ENCODE data around the gene IFNAR1.
"Not testable (repeated sequence)": the region's sequence is repeated elsewhere in the genome, so short reads cannot be mapped to it uniquely, and the experiment has no call there.

IFNAR1 gene

DNA sequence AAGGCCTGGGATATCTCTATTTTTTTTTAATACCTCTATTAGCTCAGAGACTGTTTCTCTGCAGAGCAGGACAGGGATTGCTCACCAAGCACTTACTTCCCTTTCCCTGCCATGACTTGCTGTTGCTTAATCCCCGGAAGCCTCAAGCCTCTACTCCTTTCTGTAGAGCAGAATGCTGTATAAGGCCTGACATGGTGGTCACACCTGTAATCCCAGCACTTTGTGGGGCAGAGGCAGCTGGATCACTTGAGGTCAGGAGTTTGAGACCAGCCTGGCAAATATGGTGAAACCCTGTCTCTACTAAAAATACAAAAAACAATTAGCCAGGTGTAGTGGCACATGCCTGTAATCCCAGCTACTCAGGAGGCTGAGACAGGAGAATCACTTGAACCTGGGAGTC lies 55.2 kb downstream of the IFNAR1 start:
- FAIRE-seq = not testable (repeated sequence)

DNA sequence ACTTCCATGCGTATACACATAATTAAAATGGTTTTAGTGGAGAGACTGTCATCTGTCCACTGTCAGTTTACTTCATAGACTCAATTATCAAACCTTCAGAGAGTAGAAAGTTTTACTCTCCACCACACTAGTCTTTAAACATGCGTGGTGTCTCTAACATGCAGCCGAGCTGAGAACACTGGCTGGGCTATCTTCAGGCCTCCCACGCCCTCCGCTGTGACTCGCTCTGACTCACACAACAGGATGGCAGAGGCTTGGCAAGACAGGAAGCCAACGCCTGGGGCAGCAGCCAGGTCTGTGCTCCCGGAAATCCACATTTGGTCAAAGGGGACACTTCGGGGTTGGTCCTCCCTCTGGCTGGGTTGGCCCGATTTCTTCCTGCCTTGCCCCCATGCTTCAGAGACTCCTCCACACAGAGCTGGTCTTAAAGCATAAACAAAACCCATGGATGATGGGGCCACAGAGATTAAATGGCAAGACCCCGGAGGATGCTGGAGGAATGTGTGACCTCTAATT lies 55.8 kb downstream of the IFNAR1 start:
- no peak for FAIRE-seq

DNA sequence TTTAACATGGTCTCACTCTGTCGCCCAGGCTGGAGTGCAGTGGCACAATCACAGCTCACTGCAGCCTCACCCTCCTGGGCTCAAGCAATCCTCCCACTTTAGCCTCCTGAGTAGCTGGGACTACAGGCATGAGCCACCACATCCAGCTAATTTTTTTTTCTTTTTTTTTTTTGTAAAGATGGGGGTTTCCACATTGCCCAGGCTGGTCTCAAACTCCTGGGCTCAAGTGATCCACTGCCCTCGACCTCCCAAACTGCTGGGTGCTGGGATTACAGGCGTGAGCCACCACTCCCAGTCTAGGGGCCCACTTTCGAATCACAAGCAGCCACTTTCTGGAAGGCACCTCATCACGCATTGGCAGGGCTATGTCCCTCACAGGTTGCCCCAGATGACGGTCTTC lies 56.6 kb downstream of the IFNAR1 start:
- not testable (repeated sequence) for FAIRE-seq

DNA sequence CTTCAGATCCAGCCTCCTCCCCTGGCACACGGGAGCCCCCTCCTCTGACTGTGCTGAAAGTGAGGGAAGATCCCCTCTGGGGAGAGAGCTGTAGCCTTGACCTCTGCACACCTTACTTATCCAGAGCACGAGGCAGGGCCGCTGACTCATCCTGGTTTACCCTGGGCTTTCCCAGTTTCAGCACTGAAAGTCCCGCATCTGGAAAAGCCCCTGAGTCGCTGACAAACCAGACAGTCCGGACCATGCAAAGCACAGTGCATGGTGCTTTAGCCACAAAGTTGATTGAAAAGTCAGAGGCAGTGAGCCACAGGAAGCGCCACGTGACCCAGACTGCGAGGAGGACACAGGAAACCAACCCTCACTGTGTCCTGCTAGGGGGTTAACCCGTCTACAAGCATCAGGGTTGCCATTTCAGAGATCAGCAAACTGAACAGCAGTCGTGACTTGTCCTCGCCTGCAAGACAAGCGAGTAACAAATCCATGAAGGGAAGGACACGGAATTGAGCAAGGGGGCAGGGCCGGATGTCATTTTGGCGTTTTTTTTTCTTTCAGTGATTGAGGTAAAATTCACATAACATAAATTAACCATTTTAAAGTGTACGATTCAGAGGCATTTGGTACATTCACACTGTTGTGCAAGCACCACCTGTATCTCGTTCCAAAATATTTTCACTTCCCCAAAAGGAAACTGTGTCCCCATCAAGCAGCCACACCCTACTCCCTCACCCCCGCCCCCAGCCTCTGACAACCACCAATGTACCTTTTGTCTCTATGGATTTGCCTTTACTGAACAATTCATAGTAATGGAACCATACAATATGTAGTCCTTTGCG lies 58.5 kb downstream of the IFNAR1 start:
- FAIRE-seq = no peak

DNA sequence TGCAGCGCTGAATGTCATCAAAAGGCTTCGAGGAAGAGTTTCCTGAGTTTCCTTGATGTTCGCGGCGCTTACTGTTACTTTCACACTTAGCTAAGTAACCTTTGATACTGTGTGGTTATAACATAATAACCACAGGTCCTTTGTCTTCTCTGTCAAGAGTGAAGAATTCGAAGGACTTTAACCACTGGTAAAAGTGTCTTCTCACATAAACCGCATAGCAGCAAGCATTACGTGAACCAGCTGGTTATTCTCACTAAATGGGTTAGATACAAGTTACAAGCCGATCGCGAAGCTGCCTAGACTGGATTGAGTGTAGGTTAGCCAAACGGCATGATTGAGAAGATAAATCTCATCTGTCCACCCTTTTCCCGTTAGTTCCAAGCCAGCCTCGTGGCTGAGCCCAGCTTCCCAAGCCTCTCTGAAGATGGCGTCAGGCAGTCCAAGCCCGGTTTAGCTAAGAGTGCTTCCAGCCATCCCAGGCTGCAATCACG lies 60.1 kb downstream of the IFNAR1 start:
- FAIRE-seq = no peak

DNA sequence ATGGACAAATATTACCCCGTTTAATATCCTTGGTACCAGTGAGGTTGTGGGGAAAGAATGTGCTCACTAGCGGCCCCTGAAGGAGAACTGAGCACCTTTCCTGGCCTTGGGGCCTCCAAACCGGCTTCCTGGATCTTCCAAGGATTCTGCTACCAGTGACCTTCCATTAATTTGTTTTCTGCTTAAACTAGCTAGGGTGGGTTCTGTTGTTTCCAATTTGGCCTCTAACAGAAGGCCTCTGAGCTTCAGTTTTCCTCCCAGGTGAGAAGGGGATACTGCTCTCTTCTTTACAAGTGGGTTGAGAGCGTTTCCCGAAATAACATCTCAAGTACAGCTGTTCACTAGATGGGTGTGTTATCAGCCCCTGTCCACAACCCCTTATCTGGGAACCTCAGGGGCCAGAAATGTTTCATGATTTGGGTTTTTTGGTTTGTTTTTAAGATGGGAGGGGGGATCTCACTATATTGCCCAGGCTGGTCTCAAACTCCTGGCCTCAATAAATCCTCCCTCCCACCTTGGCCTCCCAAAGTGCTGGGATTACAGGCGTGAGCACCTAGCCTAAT lies 61.5 kb downstream of the IFNAR1 start:
- FAIRE-seq = no peak

DNA sequence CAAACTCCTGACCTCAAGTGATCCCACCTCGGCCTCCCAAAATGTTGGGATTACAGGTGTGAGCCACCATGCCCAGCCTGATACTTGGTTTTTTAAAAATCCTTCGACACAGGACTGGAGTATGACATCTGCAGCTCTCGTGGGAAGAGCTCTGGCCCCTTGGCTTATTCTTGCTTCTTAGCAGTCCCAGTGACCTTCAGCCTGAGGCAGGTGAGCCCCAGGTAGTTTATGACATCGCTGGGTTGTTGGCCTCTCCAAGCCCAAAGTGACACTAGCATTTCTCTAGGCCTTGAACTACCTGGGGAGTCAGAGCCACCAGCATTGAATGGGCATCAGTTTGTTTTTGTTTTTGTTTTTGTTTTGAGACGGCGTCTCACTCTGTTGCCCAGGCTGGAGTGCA lies 62.5 kb downstream of the IFNAR1 start:
- FAIRE-seq = no peak

DNA sequence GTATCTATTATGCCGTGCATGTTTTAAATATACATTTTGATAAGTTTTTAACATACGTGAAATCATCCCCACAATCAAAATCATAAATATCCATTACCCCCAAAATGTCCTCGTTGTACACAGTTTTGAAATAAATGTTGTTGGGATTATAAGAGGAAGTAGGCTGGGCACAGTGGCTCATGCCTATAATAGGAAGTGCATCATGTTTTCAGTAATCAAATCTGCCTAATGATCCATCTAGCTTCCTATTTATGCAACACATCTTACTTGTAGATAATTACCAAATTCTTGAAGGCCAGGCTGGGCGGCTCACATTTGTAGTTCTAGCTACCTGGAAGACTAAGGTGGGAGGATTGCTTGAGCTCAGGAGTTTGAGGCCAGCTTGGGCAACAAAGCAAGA lies 63.4 kb downstream of the IFNAR1 start:
- FAIRE-seq = no peak

DNA sequence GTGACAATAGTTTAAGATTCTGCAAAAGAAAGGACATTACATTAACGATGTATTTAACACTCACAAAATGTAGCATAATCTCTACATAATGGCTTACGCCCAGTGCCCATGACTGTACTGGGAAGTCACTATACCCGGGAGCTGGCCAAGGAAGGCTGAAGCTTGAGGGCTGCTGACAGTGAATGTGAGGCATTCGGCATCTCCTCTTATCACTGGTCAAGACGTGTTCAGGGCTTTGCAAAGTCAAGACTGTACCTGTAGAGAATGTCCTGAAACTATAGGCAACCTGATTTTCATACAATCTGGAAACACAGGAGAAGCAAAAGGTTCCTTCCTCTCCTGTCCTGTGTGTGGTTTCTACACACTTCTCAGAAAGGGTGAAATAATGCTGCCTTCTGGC lies 65.7 kb downstream of the IFNAR1 start:
- FAIRE-seq = no peak

DNA sequence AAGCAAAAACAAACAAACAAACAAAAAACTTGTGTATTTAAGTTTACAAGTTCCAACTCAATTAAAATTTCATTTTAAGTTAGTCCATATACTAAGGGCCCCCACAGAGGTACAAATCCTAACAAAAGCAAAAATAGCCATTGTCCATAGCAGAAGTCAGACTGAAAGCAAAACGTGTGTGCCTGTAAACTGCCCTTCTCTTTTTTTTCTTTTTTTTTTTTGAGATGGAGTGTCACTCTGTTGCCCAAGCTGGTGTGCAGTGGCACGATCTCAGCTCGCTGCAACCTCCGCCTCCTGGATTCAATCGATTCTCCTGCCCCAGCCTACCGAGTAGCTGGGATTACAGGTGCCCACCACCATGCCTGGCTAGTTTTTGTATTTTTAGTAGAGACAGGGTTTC lies 66.9 kb downstream of the IFNAR1 start:
- no peak for FAIRE-seq

DNA sequence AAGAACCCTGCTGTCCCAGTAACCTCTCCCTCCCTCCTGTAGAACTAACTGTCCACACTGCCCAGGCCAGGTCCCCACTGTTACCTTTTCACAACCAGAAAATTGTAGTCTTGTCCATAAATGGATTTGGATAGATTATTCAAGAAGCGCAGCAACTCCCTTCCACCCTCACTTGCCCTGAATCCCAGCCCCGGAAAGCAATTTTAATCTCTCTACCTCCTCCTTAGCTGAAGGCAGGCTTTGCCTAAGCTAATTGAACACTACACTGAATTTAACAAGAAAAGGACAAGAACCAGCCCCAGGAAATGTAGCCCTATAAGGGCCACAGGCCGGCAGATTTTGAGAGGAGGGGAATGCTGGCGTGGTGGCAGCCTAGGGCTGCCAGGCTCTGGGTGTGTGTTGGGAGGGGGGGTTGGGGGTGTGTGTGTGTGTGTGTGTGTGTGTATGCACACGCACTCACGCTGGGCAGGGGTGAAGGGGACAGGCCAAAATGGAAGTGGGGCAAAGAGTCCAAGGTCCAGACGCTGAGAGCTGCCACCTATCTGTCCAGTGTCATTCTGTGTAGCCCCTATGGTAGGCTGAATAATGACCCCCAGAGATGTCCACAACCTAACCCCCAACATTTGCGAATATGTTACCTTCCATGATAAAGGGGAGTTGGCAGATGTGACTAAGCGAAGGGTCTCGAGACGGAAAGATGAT lies 67.7 kb downstream of the IFNAR1 start:
- FAIRE-seq = no peak

DNA sequence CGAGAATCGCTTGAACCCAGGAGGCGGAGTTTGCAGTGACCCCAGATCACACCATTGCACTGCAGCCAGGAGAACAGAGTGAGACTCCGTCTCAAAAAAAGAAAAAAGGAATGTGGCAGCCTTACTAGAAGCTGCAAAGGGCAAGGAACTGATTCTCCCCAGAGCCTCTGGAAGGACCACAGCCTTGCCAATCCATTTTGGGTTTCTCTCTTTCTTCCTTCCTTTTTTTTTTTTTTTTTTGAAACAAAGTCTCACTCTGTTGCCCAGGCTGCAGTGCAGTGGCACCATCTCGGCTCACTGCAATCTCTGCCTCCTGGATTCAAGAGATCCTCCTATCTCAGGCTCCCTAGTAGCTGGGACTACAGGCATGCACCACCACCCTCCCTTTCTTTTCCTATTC lies 68.6 kb downstream of the IFNAR1 start:
- no peak for FAIRE-seq

DNA sequence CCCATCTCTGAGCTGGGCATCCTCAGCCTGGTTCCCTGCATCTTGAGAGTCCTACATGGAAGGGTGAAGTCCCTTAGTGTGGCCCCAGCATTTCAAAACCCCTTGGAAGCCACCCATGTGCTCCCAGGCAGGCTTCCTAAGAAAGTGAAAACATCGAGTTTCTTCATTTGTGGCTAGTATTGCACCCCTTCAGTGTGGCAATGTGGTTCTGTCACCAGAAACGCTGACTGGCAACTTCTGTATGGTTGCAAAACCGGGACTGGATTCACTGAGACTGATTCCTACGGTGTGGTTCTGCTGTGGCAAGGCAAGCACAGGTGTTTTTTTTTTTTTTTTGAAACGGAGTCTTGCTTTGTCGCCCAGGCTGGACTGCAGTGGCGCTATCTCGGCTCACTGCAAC lies 69.5 kb downstream of the IFNAR1 start:
- no peak for FAIRE-seq

DNA sequence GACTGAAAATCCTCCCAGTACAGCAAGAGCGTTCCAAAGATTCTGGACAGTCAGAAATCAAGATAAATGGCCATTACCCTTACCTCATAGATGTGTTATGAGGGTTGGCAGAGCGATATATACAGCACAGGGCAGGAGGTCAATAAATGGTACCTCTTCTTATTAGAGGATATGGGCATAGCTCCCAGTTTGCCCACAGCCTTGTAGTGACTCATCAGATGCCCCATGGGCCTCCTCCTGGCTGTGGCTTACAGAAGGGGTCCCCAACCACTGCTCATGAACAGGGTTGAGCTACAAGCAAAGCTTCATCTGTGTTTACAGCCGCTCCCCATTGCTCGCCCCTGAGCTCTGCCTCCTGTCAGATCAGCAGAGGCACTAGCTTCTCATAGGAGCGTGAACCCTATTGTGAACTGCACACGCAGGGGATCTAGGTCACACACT lies 71.1 kb downstream of the IFNAR1 start:
- FAIRE-seq = no peak

DNA sequence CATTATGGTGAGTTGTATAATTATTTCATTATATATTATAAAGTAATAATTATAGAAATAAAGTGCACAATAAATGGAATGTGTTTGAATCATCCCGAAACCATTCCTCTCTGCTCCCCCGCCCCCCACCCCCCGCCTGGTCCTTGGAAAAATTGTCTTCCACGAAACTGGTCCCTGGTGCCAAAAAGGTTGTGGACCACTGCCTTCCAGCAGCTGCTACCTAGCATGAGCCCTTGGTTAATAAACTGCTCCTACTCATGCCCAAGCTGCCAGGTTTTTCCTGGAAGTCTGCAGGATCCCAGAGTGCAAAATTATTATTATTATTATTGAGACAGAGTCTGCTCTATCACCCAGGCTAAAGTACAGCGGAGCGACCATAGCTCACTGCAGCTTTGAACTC lies 71.7 kb downstream of the IFNAR1 start:
- FAIRE-seq = no peak

DNA sequence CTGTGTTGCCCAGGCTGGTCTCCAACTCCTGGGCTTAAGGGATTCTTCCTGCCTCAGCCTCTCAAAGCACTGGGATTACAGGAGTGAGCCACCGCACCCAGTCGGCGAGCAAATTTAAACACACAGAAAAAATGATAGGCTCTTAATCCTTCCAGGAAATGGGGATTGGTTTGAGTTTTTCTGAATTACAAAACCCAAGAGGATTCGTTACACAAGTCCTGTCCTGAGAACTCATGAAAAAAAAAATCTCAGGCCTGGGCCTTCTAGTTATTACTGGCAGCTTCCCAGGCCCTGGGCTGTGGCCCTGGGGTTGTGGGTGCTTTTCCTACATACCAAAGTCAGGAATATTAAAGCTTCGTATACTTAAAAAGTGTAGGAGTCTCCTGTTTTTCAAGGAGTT lies 72.2 kb downstream of the IFNAR1 start:
- FAIRE-seq = no peak

DNA sequence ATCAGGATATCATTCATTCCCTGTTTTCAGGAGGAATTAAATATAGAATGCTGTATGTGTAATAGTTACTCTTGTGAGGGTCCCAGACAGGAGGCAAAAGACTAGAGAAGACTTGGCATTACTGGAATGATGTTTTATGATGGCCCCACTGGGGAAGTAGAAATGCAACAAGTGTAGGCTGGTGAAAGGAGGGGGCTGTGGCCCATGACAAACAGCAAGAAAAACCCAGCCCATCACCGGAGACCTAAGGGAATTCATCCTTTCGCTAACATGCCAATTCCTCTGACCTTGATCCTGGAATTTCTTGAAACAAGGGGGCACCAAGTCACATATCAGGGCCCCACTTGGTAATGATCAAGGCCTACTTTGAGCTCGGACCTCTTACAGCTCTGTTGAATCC lies 72.9 kb downstream of the IFNAR1 start:
- FAIRE-seq = no peak

DNA sequence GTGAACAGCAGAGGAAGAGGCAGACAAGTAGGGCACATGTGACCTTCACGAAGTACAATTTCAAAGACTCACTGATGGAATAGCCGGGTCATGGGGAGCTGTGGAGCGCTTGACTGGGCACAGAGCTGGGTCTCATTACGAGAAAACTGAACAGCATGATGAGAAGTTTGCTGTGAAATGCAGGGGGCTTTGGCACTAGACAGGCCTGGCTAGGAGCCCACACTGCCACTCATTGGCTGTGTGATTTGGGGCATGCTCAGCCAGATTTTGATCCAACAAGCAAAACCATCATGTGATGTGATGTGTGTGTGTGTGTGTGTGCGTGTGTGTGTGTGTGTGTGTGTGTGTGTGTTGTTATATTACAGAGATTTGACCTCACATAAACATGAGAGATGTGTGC lies 73.6 kb downstream of the IFNAR1 start:
- no peak for FAIRE-seq

DNA sequence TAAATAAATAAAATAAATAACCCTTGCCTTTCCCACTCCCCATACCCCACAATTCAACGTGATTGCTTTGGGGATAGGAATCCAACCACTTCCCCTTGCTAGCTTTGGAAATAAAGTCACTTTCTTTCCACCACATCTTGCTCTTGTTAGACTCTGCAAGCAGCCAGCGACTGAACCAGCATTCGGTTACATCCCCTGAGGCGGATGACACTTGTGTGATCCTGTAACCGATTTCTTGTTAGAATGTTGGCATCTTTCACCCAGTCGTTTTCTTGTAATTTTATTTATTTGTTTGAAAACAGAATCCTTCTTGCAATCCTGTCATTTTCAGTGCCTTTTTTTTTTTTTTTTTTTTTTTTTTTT lies 76.8 kb downstream of the IFNAR1 start:
- no peak for FAIRE-seq

DNA sequence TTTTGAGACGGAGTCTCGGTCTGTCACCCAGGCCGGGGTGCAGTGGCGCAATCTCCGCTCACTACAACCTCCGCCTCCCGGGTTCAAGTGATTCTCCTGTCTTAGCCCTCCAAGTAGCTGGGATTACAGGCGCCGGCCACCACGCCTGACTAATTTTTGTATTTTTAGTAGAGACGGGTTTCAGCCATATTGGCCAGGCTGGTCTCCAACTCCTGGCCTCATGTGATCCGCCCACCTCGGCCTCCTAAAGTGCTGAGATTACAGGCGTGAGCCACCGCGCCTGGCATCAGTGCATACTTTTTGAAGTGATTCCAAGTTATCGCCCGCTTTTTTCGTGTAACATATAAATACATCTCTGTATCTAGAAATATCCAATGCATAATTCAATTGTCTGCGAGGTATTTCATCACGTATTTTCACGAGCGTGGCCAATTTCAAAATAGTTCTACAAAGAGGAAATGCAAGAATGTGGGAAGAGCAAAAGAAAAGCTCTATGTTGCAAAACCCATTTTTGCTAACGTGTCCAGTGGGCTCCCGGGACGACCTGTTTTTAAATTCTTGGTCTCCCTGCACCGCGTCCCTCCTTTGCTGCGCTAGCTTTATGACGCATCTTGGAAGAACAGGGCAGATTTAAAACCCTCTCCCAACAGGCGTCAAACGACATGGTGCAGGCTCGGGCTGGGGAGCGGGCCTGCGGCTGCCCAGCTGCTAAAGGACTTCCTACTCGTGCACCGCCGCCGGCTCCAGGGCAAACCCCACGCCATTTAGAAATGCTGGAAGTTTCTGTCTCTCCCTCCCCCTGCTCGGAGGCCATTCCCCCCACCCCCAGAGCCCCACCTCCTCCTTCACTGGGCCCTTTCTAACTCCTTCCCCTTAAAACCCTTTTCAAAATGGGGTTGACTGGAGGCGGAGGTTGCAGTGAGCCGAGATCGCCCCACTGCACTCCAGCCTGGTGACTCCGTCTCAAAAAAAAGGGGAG lies 77.5 kb downstream of the IFNAR1 start:
- no peak for FAIRE-seq

DNA sequence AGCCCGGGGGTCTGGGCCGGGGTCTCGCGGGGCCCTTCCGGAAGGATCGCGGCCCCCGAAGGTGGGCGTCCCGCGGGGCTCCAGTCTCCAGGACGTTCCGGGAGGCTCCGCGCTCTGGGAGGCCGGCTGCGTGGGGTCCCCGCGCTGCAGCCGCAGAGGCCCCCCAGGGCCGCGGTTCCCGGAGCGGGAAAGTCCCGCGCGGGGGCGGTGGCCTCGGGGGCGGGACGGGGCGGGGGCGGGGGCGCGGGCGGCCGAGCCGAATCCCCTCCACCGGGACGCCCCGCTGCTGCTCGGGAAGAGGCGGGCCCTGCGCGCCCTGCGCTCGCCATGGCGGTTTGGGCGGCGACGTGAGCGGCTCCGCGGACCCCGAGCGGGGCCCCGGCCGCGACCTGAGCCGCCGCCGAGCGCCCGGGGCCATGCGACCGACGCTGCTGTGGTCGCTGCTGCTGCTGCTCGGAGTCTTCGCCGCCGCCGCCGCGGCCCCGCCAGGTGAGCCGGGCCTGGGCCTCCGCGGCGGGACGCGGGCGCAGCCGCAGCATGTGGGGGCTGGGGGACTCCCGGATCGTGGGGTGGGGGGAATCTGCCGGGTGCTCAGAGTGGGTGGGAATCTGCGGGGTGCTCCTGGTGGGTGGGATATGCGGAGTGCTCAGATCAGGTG lies 78.5 kb downstream of the IFNAR1 start, which contains the start of gene IFNGR2:
TSS of gene IFNGR2 (plus strand) at position 286 of the 658 bp plus-strand sequence. CDS start at position 417, 131 bp downstream.
- FAIRE-seq = no peak
